HG02610 (cell line): ENCODE data around the gene FAM20C.
A peak's percentile ranks its signal among the peaks of the same experiment; 100 is the strongest.

ENCODE experiments used
- ATAC-seq: cut with Tn5 transposase; IDR thresholded peaks from one replicate; pipeline ENCODE4 v1.9.1; 2021; ENCODE audit warnings: mild to moderate bottlenecking, moderate library complexity; ENCODE audit not compliant: unreplicated experiment

Gene FAM20C

GRCh38 chr7:191981-192649, at the start of gene FAM20C:
TSS of gene FAM20C (plus strand) at chr7:192571. CDS start at chr7:193200, 629 bp downstream.
- ATAC-seq: no peak

- no peak for ATAC-seq
Measured at GRCh38 chr7:143145-143751, 49.1 kb upstream of the FAM20C start.

DNA sequence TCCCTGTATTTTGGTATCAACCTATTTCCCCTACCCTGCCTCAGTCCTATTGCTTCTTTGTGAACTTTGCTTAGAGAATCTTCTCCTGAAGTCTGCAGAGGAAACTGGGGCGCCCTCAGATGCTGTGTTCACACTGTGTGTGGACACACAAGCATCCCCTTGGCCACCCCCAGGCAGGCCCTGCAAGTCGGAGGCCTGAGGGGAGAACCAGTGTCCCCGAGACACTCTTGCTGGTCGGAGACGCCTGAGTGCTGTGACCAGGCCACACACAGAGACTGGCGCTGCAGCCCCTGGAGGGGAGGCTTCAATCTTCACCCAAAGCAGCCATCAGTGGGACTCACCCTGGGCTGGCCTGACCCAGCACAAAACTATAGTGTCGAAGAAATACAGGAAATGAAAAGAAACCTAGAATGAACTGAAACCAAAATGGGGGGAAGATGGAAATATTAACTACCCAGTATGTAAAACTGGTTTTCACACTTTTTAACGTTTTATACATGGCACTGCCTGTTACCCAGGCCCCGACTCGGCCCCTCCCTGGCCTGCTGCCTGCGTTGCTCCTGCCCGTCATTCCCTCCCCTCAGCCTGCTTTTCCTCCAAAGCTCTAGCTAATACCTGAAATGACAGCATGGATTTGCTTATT, 48.4 kb upstream of the FAM20C start:
- no peak for ATAC-seq

DNA sequence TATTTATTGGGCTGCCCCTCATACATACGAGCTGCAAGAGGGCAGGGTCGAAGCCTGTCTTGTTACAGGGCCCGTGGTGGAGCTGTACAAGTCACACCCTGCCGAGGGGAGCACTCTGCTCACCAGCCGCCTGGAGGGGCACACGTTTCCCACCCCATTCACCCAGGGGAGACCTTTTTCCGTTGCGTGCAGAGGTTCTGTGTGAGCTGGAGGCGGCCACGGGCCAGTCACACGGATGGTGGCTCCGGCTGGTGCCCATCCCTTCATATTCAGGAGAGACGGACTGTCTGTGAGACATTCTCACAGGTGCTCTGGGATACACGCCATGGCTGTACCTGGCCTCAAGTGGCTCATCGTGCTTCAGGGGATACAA, 47.9 kb upstream of the FAM20C start:
- ATAC-seq: no peak

DNA sequence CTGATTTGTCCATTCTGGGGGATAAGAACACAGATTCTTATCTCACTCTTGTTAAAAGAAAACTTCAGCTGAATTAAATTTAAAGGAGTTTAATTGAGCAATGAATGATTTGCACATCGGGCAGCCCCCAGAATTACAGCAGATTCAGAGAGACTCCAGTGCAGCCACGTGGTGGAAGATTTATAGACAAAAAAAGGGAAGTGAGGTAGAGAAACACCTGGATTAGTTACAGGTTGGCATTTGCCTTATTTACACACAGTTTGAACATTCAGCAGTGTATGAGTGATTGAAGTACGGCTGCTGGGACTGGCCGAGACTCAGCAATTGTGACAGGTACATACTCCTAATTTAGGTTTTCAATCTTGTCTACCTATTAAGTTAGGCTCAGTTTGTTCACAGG, 46.5 kb upstream of the FAM20C start:
- ATAC-seq: no peak

DNA sequence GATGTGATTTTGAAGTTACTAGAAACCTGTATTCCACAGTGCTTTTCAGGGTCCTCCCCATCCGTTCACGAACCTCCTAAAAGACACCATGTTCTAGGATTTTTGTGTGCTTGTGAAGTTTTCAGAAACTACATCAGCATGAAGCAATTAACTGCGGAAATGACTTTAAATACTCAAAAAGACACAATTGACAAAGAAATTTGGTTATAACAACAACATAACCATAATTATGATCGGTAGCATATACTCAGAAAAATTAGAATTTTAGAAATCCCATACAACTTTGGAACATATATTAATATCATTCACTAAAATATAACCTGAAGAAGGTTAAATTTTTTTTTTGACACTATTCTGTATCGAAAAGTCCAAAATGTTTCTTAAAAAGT, 43.8 kb upstream of the FAM20C start:
- ATAC-seq: no peak

DNA sequence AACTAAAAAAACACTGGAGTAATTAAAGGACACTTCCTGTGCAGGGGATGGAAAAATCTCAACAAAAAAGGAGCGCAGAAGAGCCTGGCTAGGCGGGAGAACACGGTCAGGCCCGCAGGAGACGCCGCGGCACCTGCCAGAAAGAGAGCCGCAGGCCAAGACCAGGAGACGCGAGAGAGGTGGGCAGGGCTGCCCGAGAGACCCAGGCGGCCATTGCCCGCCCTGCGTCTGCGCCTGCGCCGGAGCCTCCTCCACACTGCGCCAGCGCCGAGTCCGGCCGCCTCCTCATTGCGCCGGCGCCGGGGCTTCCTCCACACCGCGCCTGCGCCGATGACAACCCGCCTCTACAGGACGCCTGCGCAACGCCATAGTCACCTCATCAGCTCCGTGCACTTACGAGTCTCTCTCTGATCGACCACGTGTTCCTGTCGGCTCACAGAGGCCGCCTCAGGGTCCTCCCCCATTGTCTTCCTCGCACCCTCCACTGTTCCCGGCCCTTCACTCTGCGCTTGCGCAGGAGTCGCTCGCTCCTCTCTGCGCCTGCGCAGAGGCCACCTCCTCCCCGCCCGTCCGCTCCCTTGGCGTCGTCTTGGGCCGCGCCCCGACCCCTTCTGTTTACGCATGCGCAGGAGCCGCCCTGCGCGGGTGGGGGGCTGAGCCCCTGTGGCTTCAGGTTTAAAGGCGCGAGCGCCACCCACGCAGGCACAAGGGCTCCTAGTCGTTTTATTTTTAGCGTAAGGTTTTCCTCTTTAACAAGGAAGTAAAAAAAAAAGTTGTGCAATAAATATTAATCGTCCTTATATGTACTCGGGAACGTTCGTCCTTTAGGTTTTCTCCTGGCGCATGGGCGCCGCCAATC, 43.2 kb upstream of the FAM20C start:
- ATAC-seq: peak; percentile 97

DNA sequence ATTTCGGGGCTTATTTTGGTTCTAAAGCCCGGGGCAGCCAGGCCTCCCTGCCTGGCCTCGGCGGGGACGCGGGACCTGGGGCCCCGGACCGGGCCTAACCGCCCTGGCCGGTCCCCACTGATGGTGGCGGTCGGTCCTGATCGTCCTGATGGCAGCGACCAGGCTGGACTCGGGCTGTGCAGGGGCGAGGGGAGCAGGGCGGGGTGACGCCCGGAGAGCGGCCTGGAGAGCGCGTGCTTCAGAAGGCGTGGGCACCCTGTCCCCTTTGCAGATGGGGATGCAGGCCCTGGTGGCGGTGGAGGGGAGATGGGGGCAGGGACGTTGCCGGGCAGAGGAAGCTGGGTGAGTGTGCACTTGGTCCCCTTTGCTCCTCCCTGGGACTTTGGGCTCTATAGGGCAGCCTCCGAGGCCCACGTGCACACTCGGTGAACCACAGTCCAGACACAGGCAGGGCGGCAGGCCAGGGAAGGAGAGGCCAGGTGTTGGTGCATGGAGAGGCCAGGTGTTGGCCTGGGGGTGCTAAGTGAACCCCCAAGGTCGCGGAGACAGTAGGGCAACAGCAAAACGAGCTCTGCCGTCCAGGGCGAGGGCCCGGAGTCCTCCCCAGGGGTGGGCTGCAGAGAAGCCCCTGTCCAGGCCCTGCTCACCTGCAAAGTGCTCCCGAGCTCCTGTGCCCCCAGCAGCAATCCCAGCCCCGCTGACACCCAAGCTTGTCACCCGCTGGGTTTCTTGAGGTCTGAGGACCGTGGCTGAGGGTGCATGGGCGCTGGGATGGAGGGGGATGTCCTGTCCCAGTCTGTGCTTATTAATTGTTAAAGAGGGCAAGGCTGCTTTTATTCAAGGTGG, 42.4 kb upstream of the FAM20C start:
- ATAC-seq: peak; percentile 6

DNA sequence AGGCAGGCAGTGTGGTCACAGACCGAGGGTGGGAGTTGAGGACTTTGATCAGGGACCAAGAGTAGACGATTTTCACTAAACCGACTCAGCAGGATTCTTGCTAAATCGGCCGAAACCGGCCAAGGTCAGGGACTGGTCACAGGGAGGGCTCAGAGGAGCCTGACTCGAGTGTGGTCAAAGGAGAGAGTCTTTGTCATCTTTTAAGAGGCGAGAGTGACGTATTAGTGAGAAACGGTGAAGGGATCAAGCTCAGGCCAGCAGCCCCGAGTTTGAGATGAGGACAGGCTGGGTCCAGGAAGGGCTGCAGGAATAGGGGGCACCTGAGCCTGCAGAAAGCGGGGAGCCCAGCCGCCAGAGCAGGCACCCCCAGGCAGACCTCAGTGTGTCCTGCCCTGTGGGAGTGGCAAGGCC, 41.6 kb upstream of the FAM20C start:
- no peak for ATAC-seq

- no peak for ATAC-seq
Measured at GRCh38 chr7:151346-152050, 40.9 kb upstream of the FAM20C start.

GRCh38 chr7:152702-153391, 39.5 kb upstream of the FAM20C start:
- ATAC-seq: no peak

DNA sequence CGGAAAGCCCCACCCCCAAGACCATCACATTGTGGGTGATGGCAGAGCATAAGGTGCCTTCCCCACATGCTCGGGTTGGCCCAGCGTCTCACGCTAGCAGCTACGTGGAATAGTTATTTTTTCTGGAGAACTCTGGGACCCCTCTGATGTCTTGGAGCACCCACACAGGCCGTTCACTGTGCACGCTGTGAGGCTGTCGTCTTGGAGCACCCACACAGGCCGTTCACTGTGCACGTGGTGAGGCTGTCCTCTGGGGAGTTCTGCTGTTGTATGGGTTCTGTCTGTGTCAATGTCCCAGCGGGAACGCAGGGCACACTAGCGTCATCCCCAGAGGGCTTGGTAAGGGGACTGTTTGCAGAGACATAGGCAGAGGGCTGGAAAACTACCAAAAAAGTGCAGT, 38.8 kb upstream of the FAM20C start:
- ATAC-seq: no peak

- ATAC-seq: no peak
Measured at GRCh38 chr7:154096-154799, 38.1 kb upstream of the FAM20C start.

DNA sequence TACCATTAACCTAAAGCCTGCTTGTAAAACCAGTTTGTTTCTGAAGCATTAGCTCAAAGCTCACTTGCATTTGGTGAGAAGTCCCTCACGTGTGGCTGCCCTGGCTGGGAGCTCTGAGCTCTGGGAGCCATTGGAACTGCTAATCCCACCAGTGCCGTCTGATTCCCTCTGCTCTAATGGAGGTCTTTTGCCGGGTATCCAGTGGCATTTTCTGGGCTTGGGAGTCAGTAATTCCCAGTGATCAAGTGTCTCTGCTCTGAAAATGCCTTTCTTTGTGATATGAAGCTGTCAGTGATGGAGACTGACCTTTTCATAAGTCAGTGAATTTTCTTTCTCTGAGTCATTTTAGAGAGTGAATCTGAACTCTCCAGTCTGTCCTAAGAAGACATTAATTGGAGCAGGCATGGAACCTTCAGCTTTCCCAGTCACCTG, 36.9 kb upstream of the FAM20C start:
- ATAC-seq: no peak

DNA sequence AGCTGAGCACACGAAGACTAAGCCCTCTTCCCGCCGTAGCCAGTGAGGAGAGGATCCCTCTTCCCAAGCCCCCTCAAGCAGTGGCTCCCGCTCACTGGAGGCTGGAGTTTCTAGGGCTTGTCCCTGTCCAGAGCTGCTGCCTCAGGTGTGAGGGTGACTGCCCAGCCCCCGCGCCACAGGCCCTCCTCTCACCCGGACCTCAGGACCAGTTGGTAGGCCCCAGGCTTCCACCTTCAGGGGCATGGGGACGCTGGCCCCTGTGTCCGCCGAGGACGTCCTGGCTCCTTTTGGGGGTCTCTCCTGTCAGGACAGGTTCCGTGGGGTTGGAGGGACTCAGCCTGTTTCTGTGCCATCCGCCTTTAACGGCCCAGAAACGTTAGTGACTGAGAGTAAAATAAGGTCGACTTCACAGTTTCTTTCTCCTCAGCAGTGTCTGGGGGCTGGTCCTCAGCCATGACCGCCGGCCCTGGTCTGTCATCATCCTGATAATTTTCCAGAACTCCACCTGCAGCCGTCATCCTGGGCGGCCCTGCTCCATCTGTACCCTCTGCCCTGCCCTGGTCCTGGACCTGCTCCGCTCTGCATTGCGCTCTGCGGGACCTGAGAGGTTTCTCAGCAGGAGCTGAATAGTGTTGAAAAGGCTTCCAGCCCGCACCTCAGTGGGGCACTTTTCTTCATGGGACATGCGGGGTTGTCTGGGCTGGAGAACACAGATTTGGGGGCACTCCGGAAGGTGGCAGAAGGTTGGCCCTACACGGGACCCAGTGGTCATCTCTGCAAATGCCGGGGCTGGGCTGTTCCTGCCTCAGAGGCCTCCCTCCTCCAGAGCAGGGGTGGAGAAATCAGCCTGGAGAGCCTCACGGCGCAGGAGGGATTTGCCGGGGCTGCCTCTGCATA, 36.0 kb upstream of the FAM20C start:
- ATAC-seq: no peak

DNA sequence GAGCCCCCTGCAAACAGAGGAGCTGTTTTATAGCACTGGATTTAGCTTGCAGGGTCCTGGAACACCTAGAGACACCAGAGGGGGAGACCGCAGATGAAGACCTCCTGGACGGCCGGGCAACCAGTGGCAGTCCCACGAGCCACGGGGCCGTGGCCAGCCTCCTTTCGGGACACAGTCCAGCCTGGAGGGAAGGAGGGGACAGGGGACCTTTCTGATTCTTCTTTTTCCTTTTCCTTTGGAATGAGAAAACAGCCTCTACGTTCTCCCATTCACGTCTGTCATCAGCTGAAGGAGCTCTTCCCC, 35.4 kb upstream of the FAM20C start:
- ATAC-seq: no peak

DNA sequence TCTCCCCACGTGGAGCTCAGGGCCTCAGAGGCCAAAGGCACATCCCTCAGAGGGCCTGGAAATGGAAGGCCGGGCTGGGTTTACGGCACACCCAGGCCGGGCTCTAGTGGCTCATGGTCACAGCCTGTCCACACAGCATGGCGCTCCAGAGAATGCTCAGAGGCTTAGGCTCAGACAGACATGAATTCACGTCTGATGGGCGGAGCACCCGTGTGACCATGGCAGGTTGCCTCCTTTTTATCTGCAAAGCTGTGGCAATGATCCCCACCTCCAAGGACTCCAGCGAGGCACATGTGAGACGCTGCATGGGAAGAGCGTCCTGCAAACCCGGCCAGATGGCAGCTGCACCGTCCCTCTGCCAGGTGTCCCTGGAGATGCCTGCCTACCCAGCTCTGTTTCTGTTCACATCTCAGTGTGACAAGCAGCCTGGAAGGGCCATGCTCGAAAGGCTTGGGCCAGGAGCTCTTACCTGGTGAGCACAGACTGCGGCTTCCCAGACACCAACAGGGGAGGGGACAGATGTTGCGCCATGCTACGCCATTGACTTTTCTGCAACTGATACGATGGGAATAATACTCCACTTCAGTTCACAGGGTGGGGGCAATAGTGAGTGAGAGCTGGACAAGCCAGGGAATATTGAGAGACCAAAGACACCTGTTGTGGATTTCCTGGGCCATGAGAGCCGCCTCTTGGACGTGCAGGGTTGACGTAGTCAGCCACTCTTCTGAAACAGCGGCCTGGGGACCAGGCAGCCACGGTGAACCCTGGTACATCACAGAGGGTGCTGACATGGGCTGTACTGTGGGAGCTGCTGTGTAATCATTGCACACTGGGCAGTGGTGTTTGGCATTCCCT, 34.4 kb upstream of the FAM20C start:
- no peak for ATAC-seq
